HG02798 (cell line): ENCODE measurements around the gene PLXDC2.

ENCODE experiments used
- ATAC-seq: cut with Tn5 transposase; IDR thresholded peaks from one replicate; pipeline ENCODE4 v1.9.1; 2021; ENCODE audit warnings: mild to moderate bottlenecking; ENCODE audit not compliant: unreplicated experiment, poor library complexity

PLXDC2 gene

DNA sequence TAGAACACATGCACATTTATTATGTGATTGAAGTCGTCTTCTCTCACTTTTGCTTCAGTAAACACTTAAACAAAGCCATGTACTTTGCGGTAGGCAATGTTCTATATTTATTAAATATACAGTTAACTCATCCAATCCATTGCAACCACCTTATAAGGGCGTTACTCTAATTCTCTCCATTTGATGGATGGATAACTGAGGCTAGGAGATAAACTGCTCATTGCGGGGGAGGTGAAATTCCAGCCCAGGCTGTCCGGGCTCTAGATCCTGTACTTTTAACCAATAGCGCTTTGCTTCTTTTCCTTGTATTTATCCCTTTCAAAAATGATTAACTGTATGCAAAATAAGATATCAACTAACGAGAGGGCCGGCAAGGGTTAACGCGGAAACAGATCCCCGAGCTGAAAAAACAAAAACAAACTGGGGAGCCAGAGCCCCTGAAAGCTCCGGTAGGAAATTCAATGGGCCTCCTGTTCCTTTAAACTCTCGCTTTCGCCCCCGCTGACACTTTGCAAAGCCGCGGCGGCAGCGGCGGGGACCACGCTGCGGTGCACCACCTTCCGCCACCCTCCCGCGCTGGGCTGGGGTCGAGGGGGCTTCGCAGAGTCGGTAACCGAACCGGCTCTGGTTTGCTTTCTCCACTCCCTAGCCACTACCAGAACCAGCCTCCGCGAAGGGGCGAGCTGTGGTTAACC is 1.0 kb upstream of the PLXDC2 start:
- ATAC-seq, result no peak

DNA sequence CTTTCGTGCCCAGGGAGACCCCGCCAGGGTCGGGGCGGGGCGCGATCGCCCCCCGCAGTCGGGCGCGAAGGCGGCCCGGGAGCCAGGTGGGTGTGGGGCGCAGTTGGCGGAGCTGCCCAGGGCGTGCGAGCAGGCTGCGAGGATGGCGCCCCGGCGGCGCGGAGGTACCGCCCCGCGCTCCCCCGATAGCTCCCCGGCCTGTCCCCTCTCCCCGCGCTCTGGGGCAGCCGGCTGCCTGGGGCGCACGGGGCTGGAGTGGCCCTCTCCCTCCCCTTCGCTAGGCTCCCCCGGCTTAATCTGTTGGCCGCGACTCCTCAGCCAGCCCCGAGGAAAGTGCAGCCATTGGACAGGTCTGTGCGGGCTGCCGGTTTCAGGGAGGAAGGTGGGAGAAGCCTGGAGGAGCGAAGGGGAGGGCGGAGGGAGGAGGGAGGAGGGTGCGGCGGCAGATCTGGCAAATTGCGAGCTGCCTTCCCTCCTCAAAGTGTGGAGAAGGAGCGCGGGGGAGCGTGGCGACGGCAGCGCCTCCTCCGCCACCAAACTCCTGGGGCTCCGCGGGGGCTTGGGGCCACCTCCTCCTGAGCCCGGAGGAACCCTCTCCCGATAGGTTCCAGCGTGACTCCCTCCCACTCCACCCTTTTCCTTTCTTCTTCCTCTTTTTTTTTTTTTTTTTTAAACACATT is 361 bp upstream of the PLXDC2 start:
- peak; percentile 34 for ATAC-seq

DNA sequence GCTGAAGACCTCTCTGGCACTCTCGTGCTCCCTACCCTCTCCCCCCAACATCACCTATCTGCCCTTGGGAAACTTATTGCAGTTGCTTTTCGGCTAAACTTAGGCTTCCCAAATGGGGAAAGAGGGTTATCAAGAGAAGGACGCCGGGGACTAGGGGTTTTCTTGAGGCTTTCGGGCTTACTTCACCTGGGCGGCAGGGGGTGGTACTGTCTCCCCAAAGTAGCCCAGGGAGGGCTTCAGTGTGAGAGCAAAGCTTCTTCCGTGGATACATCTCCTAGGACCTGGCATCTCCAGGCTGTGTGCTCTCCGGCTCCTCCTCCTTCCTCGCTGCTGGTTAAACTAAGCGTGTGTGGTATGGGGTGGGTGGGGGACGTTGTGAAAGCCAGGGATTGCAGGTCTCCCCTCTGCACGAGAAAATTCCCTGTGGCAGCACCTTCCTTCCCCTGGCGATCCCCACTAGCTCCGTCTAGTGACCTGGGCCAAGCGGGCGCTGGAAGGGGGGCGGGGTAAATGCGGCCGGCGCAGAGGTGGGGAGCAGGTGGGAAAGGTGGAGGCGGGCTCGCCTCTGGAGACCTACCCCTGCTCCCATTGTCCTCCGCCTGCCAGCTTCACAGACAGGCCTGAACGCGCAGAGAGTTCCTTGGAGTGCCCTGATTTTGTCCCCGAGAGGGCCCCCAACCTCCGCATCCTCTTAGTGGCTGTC is 1.1 kb downstream of the PLXDC2 start:
- ATAC-seq, result peak; percentile 31

DNA sequence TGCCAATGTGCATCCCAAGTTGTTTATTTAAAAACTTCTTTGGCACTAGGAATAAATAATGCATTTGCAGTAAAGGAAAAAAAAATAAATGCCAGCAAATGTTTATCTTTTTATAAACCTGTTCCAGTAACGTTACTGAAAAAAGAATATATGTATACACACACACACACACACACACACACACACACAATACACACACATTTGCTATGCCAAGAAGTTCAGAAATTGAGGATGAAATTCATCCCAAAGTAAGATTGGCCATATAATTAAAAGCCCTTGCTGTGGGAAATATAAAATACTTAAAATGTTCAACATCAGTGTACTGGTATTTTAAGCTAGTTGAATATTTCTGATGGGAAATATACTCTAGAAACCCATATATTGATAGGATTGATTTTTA is 2.6 kb downstream of the PLXDC2 start:
- ATAC-seq, result no peak

DNA sequence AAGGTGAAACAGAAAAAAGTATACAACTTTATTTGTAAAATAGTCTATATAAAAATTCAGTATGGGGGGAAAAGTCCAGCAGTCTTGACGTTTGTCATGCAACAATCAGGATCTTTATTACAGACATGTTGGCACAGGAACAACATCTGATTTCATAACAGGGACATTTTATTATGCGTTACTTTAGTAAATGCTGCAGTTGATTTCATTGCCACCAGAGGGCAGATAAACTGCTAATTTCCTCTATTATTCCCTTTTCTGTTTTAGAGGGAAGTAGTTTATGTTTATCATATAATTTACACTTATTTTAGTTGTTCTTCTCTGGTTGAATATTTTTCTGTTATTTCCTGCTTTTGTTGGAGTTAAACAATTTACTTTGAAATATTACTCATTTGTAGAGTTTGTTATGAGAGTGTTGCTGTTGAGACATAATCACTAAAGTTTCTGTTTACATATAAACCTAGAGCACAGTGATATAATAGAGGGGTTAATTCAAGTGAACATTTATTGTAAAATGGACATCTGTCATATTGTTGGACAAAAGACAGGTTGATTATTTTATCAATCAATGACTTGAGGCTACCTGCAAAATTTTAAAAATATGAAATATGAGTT is 3.3 kb downstream of the PLXDC2 start:
- no peak for ATAC-seq

DNA sequence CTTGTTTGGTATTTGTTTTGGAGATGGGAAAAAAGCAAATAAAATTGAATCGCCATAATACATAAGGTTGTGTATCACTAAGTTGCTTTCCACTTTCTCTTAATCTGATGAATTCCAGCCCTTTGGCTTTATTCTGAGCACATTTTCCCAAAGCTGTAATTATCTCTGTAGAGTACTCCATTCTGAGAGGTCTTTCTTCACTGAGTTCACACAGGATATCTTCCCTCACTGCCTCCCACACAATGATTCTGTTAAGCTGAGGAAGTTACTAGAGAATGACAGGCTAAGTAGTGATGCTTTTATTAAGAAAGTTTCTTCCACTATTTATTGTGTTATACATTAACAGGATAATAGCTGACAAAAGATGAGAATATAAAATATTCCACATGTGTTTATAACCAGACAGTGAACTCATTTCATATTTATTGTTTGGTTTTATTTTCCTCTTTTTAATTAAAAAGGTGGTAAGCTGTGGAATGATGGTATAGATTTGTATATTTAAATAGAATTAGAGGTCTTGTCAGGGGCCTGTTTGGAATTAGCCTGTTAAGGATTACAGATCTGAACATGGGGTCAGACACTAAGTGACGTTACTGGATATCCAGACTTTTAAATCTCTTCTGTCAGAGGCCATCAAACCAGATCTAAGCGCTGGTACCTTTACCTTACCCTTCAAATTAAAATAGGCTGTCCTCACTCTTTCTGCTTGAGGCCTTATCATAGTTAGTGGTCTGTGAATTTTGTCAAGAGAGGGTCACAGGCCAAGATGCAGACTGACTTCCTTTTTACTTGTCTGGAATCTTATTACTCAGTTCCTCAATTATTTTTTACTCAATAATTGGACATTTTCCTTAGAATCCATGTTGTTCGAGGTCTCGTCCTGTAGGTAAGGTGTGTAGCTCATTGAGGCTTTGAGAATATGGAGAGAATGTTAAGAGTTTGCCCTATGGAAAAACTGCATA is 8.4 kb downstream of the PLXDC2 start:
- no peak for ATAC-seq

DNA sequence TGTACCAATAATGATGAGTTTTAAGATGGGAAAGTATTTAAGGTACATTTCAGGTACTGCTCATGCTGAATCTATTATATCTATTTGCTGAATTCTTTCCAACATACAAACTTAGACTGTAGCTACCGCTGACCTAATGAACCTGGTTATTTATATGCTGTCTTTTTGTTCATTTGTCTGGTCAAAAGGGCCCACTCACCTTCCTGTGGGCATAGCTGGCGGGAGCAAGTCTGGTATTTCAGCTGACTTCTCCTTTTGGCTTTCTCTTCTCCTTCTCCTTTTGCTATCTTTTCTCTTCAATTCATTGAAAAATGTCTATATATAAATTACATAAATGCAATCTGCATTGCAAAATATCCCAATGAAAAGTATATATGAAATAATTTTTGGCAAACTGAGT is 9.5 kb downstream of the PLXDC2 start:
- ATAC-seq, result no peak

DNA sequence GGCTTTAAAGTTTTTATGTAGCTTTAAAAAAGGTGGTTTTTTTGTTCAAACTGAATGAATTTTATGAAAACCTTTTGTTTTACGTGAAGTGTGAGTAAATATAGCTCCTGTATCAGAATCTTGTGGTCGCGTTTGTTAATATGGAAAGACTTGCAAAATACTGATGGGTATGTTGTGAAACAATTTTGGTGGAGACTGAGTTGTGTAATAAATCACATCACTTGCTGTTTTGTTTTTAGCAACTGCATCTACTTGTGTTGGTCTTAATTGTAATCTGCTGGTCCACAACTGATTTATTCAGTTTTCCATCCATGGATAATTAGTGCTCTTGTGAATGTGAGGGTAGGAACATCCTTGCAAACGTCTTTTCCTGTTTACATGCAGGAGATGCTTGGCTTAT is 10.5 kb downstream of the PLXDC2 start:
- no peak for ATAC-seq

DNA sequence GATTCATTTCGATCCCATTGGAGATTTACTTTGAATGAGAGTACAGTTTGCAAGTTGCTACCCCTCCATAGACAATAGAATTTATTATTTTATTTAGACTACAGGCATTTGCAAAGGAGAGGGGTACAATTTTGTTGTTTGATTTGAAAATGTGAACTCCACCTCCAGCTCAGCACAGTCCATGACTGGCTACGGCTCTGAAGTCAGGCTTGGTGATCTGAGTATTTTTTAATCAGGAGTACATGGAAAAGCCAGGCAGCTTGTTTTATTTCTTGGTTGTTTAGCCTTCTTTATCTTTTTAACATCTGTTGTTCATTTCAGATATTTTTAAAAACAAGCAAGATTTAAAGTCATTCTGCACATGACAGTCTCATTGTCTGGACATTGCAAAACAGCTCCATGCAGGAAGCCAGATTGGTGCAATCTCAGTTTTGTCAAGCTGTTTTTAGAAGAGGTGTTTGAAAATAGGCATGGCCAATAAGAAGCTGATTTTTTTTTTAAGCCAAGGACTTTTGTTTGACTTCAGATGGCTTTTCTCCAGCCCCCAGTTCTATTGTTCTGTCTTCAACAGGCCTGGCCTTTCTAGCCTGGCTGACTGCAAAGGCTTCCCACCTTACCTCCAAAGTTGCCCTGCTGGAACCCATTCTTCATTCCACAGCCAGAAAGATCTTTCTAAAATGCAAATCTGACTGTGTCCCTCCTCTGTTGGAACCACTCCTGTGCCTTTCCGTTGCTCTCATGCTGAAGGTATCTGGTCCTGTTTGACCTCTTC is 12.2 kb downstream of the PLXDC2 start:
- ATAC-seq, result no peak

DNA sequence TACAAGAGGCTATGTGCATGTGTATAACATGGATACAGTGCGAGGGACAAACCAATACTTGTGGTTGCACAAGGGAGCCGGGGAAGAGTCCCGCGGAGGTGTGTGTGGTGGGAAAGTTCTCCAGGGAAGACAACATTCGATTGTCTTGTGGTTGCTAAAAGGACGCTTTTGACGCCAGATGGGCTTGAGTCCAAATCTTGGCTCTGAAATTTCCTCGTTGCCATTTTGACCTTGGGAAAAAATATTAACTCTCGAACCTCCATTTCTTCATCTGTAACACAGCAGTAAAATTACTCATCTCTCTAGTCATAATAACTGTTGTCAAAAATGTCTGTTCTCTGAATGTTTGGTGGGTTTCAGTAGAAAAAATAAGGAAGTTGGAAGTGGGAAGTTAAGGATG is 16.5 kb downstream of the PLXDC2 start:
- ATAC-seq, result no peak

DNA sequence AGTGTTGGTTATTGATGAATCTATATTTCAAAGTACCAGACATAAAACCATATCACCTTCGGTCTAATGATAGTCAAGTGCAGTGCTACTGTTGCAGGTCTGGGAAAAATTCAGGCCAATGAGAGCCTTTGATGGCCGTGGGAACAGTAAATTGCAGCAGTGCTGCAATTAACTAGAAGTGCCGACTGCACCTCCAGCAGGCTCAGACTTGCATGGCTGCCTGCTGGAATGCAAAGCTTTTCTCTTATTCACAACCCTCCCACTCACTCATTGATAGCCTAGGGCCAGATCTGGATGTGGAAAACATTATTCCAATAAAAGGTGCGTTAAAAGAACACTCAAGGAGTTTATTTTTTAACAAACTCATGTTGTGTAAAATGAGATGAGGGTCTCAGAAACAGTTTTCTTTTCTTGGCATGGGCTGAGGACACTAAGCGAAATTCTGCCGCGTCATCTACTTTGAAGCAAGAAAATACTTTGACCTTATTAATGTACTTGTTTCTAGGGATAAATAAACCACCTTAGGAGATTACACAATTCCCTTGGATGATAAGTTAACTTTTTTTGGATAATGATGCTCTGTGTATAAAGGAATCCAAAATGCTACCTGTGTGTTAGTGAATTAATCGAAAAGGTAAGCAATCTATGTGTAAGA is 17.1 kb downstream of the PLXDC2 start:
- ATAC-seq, result no peak

DNA sequence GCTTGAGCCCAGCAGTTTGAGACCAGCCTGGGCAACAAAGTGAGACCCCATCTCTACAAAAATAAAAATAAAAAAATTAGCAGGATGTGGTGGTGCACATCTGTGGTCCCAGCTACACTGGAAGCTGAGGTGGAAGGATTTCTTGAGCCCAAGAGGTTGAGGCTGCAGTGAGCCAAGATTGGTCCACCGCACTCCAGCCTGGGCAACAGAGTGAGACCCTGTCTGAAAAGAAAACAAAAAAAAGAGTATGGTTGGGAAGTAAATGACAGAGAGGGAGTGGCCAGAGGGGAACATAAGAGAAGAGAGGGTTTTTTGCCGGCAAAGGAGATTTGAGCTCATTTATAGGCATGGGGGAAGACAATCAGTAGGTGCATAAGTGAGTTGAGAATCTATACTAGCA is 19.7 kb downstream of the PLXDC2 start:
- no peak for ATAC-seq

DNA sequence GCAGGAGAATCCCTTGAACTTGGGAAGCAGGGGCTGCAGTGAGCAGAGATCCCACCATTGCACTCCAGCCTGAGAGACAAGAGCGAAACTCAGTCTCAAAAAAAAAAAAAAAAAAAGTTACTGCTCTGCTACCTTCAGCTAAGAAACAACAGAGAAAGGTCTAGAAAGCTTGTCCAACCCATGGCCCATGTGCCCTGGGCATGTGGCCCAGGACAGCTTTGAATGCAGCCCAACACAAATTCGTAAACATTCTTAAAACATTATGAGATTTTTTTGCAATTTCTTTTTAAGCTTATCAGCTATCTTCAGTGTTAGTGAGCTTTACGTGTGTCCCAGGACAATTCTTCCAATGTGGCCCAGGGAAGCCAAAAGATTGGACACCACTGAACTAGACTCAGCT is 22.9 kb downstream of the PLXDC2 start:
- ATAC-seq, result no peak

DNA sequence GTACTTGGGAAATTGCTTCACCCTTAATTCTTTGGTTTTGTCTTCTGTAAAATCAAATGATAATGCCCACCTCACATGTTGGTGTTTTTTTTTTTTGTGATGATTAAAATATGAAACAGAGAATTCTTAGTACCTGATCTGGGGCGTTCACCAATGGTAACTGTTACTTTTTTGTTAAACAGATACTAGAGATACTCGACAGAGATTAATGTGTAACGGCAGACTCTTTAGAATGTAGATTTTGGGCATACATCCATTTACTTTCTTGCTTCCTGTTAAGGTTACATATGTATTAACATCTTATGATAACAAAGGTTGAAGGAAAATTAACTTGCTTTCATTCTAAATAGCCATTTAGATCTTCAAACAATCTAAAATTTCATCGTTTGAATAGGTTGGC is 23.3 kb downstream of the PLXDC2 start:
- no peak for ATAC-seq

DNA sequence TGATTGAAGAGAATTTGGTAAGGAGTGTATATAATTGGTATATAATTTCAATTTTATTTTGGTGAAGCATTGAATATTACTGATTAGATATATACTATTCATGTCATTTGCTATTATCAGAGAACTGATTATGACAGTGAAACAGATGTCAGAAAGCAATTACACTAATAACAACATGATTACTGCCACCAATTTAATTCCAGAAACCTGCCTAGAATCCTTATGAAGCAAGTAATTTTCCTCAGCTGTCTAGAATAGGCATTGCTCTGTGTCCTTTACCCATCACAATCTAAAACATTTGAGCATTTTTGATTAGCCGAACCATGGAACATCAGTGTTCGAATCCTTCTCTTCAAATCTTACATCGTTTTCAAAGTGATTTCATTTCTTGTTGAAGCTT is 24.5 kb downstream of the PLXDC2 start:
- no peak for ATAC-seq

DNA sequence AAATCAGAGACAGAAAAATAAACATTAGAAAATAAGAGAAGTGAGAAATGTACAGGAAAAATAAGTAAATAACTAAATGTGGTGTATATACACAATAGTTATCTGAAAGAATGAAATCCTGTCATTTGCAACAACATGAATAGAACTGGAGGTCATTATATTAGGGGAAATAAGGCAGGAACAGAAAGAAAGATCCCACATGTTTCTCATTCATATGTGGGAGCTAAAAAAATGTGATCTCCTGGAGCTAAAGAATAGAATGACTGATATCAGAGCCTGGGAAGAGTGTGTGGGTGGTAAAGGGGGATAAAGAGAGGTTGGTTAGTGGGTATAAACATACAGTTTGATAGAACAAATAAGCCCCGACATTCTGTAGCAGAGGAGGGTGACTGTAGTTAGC is 27.3 kb downstream of the PLXDC2 start:
- ATAC-seq, result no peak

DNA sequence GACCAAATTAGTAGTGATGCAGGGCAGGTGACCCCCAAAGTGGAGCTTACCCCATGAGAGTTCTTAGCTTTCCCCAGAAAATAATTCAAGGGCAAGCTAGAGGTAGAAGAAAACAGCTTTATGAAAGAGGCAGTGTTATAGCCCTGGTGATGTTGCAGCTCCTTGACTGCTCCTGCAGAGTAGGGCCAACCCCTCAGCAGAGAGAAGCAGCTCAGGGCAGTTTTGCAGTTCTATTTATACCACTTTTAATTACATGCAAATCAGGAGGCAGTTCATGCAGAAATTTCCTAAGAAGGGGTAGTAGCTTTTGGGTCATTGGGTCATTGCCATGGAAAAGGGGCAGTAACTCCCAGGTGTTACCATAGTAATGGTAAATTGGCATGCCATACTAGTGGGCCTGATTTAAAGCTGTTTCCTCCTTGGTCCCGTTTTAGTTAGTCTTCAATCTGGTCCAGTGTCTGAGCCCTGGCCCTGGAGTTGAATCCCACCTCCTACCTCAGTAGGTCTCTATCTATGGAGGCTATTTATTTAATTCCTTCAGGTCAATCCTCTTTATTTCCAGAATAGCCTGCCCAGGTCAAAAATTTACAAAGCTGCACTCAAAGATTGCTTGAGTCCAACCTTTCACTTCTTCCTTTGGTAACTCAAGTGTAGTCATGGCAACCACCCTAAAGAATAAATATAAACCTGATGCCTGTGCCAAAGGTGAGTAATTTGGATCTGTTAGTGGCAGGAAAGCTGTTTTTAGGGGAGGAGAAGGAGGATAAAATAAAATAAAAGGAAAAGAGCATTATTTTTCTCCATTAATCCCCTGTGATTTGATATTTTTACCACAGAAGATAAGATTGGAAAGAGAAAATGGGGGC is 29.5 kb downstream of the PLXDC2 start:
- ATAC-seq, result no peak

DNA sequence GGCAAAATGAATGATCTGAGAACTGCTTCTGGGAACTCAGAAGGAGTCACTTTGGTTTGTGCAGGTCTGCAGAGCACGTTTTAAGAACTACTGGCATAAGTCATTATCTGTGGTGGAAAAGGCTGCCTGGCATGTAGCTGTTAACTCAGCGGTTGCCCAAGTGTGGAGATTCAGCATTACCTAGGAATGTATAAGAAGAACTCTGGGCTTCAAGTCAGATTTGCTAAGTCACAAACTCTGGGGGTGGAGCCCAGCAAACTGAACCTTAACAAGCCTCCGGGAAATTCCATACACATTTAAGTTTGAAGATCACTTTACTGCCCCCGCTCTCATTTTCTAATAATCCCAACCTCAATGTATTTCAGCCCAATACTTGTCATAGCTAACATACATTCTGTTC is 31.1 kb downstream of the PLXDC2 start:
- ATAC-seq, result no peak
